ENCODE results near the gene NGEF.

DNA sequence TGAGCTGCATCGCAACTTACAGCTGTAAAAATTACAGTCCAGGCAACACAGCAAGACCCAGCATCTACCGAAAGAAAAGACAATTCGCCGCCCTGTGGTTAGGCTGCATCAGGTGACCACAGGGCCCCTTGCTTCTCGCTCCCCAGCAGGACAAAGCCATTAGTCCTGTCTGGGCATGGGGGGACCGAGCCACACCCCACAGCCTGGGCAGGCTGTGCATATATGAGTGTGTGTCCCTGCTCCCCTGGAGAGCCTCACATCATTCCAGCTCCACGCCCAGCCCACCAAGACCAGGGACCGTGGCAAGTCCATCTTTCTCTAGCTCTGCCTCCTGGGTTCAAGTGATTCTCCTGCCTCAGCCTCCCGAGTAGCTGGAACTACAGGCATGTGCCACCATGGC lies 109.1 kb downstream of the NGEF start:
- no peak for TF ChIP-seq TAF1 (conservative IDR thresholded peaks at IDR 0.05)
- TF ChIP-seq, protein P1, sequence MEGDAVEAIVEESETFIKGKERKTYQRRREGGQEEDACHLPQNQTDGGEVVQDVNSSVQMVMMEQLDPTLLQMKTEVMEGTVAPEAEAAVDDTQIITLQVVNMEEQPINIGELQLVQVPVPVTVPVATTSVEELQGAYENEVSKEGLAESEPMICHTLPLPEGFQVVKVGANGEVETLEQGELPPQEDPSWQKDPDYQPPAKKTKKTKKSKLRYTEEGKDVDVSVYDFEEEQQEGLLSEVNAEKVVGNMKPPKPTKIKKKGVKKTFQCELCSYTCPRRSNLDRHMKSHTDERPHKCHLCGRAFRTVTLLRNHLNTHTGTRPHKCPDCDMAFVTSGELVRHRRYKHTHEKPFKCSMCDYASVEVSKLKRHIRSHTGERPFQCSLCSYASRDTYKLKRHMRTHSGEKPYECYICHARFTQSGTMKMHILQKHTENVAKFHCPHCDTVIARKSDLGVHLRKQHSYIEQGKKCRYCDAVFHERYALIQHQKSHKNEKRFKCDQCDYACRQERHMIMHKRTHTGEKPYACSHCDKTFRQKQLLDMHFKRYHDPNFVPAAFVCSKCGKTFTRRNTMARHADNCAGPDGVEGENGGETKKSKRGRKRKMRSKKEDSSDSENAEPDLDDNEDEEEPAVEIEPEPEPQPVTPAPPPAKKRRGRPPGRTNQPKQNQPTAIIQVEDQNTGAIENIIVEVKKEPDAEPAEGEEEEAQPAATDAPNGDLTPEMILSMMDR (IDR thresholded peaks at IDR 0.05; ENCODE audit: low read depth, low read length, missing input control): no peak
- no peak for TF ChIP-seq YY1 (IDR thresholded peaks at IDR 0.05)
- TF ChIP-seq SP1 (IDR thresholded peaks at IDR 0.05): no peak
- TF ChIP-seq ZBTB33 (IDR thresholded peaks at IDR 0.05): no peak
- TF ChIP-seq MAX (IDR thresholded peaks at IDR 0.05): no peak
